GM21367 (cell line): ENCODE measurements around the gene RAMP3.

Experiments used
- ATAC-seq: cut with Tn5 transposase; IDR thresholded peaks from one replicate; pipeline ENCODE4 v1.9.1; 2021; ENCODE audit not compliant: unreplicated experiment

RAMP3 gene

GRCh38 chr7:45178241-45179225 lies 20.9 kb downstream of the RAMP3 start:
- ATAC-seq = no peak

GRCh38 chr7:45179666-45180065 lies 22.1 kb downstream of the RAMP3 start:
- no peak for ATAC-seq

- no peak for ATAC-seq
These were observed 22.7 kb downstream of the RAMP3 start for GRCh38 chr7:45180084-45180986.

- ATAC-seq = no peak
These were observed 23.8 kb downstream of the RAMP3 start for GRCh38 chr7:45181286-45181960.

- ATAC-seq = no peak
These were observed 24.6 kb downstream of the RAMP3 start for GRCh38 chr7:45181991-45182855.

GRCh38 chr7:45182856-45183710 lies 25.5 kb downstream of the RAMP3 start:
- no peak for ATAC-seq

GRCh38 chr7:45183711-45184210 lies 26.2 kb downstream of the RAMP3 start:
- ATAC-seq = no peak

GRCh38 chr7:45184326-45185027 lies 26.9 kb downstream of the RAMP3 start:
- ATAC-seq = no peak

- ATAC-seq = no peak
These were observed 27.7 kb downstream of the RAMP3 start for GRCh38 chr7:45185028-45185863.

GRCh38 chr7:45185864-45186250 lies 28.3 kb downstream of the RAMP3 start:
- ATAC-seq = no peak

GRCh38 chr7:45186261-45186813 lies 28.7 kb downstream of the RAMP3 start:
- no peak for ATAC-seq

GRCh38 chr7:45187089-45187945 lies 29.7 kb downstream of the RAMP3 start:
- ATAC-seq = no peak

- ATAC-seq = no peak
These were observed 30.4 kb downstream of the RAMP3 start for GRCh38 chr7:45187946-45188411.

- ATAC-seq = no peak
These were observed 31.1 kb downstream of the RAMP3 start for GRCh38 chr7:45188736-45189135.

- no peak for ATAC-seq
These were observed 31.8 kb downstream of the RAMP3 start for GRCh38 chr7:45189151-45189970.
